ENCODE results near the gene PIGQ. TPM values are rescaled to one million over a fixed set of nuclear protein-coding genes. Genes with fewer than 3 reads are reported as not detected.

PIGQ gene
- total RNA-seq, 2 donors from 2014 or later: 25.6 to 59.3 TPM

- no peaks in the 10 kb centered on the region for H3K4me1 ChIP-seq
- intact Hi-C loops (cut with DNase I): no loop called here
- no peak for DNase-seq
- no peak within 1 kb of the TSS for H3K9ac ChIP-seq (ENCODE audit: low read depth in 2 of 2, low read length in 2 of 2)
- TF ChIP-seq, protein P1, sequence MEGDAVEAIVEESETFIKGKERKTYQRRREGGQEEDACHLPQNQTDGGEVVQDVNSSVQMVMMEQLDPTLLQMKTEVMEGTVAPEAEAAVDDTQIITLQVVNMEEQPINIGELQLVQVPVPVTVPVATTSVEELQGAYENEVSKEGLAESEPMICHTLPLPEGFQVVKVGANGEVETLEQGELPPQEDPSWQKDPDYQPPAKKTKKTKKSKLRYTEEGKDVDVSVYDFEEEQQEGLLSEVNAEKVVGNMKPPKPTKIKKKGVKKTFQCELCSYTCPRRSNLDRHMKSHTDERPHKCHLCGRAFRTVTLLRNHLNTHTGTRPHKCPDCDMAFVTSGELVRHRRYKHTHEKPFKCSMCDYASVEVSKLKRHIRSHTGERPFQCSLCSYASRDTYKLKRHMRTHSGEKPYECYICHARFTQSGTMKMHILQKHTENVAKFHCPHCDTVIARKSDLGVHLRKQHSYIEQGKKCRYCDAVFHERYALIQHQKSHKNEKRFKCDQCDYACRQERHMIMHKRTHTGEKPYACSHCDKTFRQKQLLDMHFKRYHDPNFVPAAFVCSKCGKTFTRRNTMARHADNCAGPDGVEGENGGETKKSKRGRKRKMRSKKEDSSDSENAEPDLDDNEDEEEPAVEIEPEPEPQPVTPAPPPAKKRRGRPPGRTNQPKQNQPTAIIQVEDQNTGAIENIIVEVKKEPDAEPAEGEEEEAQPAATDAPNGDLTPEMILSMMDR (IDR thresholded peaks at IDR 0.05): no peak
- H3K4me3 ChIP-seq: no peak within 1 kb of the TSS
- peaks cover 26% of the 10 kb centered on the region for H3K27me3 ChIP-seq
- H3K9me3 ChIP-seq: no peaks in the 10 kb centered on the region
- H3K36me3 ChIP-seq: no peaks in the 10 kb centered on the region
- H3K27ac ChIP-seq: no peak within 1 kb of the TSS
These were observed 9.5 kb upstream of the PIGQ start, which contains the start of gene PRR35 for GRCh38 chr16:560204-560700. Gene PRR35 (plus strand): TSS chr16:560394. CDS start chr16:563295, 2,901 bp downstream.

DNA sequence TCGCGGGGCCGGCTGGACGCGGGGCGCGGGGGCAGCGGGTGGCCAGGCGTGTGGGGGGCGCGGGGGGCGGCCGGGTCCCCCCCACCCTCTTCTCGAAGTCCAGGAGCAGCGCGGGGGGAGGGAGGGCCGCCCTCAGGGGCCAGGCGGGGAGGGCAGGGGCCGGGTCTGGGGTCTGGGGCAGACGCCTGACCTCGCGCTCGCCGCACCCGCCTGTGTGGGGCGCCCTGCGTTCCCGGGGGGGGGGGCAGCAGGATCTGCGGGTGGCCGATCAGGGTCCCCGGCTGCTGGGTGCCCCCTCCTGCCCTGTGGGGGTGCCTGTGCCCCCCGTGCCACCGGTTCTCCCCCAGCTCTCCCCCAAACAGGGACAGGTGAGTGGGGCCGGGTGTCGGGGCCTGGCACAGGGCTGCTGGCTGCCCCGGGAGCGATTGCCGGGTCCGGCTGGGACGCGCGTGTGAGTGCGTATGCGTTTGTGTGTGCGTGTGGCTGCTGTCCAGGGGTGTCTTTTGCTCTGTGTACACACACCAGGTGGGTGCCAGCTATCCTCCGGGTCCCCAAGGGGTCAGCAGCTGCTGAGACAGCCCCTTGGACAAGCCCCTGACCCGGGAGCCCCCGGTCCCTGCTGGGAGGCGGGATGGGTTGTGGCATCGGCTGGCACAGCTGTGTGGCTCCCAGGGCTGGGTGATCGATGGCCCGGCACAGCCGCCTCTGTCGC lies 8.9 kb upstream of the PIGQ start:
- H3K36me3 ChIP-seq: no peaks in the 10 kb centered on the region
- H3K9ac ChIP-seq (ENCODE audit: low read depth in 2 of 2, low read length in 2 of 2): no peak overlapping the region
- no peak overlapping the region for H3K4me3 ChIP-seq
- no peaks in the 10 kb centered on the region for H3K4me1 ChIP-seq
- intact Hi-C loops (cut with DNase I): no loop called here
- H3K27ac ChIP-seq: no peak overlapping the region
- H3K9me3 ChIP-seq: no peaks in the 10 kb centered on the region
- TF ChIP-seq, protein P1 (IDR thresholded peaks at IDR 0.05): no peak
- no peak for DNase-seq
- H3K27me3 ChIP-seq: peaks cover 26% of the 10 kb centered on the region

- Histone ChIP-seq H3K4me1 (no peaks in the 10 kb centered on the region), H3K27ac (no peak overlapping the region), H3K9ac (ENCODE audit: low read depth in 2 of 2, low read length in 2 of 2) (no peak overlapping the region), H3K36me3 (no peaks in the 10 kb centered on the region), H3K27me3 (peaks cover 26% of the 10 kb centered on the region), H3K4me3 (no peak overlapping the region), H3K9me3 (no peaks in the 10 kb centered on the region)
- no peak for DNase-seq
- TF ChIP-seq, protein P1 (IDR thresholded peaks at IDR 0.05): no peak
- intact Hi-C loops (cut with DNase I): no loop called here
These were observed 8.4 kb upstream of the PIGQ start for GRCh38 chr16:561413-561794.

GRCh38 chr16:561957-562938 lies 7.5 kb upstream of the PIGQ start:
- TF ChIP-seq, protein P1 (IDR thresholded peaks at IDR 0.05): no peak
- no peak for DNase-seq
- intact Hi-C loops (cut with DNase I): no loop called here
- no peak overlapping the region for H3K9ac ChIP-seq (ENCODE audit: low read depth in 2 of 2, low read length in 2 of 2)
- H3K4me1 ChIP-seq: peaks cover 5% of the 10 kb centered on the region
- no peak overlapping the region for H3K4me3 ChIP-seq
- H3K36me3 ChIP-seq: no peaks in the 10 kb centered on the region
- no peaks in the 10 kb centered on the region for H3K9me3 ChIP-seq
- no peak overlapping the region for H3K27ac ChIP-seq
- H3K27me3 ChIP-seq: peaks cover 26% of the 10 kb centered on the region

GRCh38 chr16:563072-563644 lies 6.6 kb upstream of the PIGQ start:
- no peaks in the 10 kb centered on the region for H3K9me3 ChIP-seq
- no peak overlapping the region for H3K9ac ChIP-seq (ENCODE audit: low read depth in 2 of 2, low read length in 2 of 2)
- peaks cover 7% of the 10 kb centered on the region for H3K4me1 ChIP-seq
- H3K4me3 ChIP-seq: no peak overlapping the region
- DNase-seq: no peak
- no peak overlapping the region for H3K27ac ChIP-seq
- intact Hi-C loops (cut with DNase I): no loop called here
- peaks cover 26% of the 10 kb centered on the region for H3K27me3 ChIP-seq
- no peaks in the 10 kb centered on the region for H3K36me3 ChIP-seq
- TF ChIP-seq, protein P1 (IDR thresholded peaks at IDR 0.05): no peak

All from colonic mucosa (tissue), 4 donors.